ENCODE measurements around the gene RNU6-8.

Gene RNU6-8

DNA sequence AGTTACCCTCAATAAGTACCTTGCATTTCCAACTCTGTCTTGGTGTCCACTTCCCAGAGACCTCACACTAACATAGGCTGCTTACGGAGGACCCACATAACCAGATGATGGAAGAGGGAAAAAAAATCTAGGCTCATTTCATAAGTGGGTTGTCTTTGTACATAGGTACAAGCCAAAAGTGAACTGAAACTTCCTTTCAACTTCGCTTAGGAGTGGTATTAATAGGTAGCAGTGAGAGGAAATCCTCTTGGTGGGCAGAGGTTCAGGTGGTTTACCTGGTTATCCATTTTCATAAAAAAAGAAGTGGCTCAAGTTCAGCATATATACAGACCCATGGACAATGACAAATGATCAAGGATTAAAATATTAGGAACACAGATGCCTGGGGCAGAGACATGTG is 37.0 kb downstream of the RNU6-8 start:
- DNase-seq (ENCODE audit: low spot score), result no peak
- no peak for TF ChIP-seq CTCF (IDR thresholded peaks at IDR 0.05; ENCODE audit: extremely low read depth, missing control alignments)
